Peyer's patch (tissue), 4 donors: ENCODE data around the gene PTPN2. TPM values are rescaled to one million over a fixed set of nuclear protein-coding genes. Genes with fewer than 3 reads are reported as not detected.

Source experiments
- DNase-seq, 3 donors: peaks; one replicate each; pipeline ENCODE4 v3.0.0-alpha.2; 2017 to 2019
- H3K27ac ChIP-seq, 4 donors: fragments of 200-600 bp; sonication (generic); one replicate each; pipeline ENCODE4 v1.5.1; 2016 to 2019
- H3K27me3 ChIP-seq, 2 donors: fragments of 200-600 bp; sonication (generic); one replicate each; pipeline ENCODE4 v1.5.1; 2019
- H3K36me3 ChIP-seq, 3 donors: fragments of 200-600 bp; sonication (generic); one replicate each; pipeline ENCODE4 v1.5.1; 2016 to 2019
- H3K4me1 ChIP-seq, 4 donors: fragments of 200-600 bp; sonication (generic); one replicate each; pipeline ENCODE4 v1.5.1; 2016 to 2019
- H3K4me3 ChIP-seq, 4 donors: fragments of 200-600 bp; sonication (generic); 1 replicate in 3 of 4; 2 replicates in 1 of 4; pipeline ENCODE4 v1.5.1; 2016 to 2019; ENCODE audit warnings: mild to moderate bottlenecking in 1 of 4
- H3K9me3 ChIP-seq, 4 donors: fragments of 200-600 bp; sonication (generic); one replicate each; pipeline ENCODE4 v1.5.1; 2016 to 2019; ENCODE audit warnings: mild to moderate bottlenecking in 1 of 4
- POLR2A ChIP-seq, 2 donors: fragments of 450-650 bp; IDR thresholded peaks; one replicate each; pipeline ENCODE4 v1.5.1; 2017; ENCODE audit warnings: antibody characterized with exemption in 2 of 2, mild to moderate bottlenecking in 2 of 2, moderate library complexity in 2 of 2
- total RNA-seq, 4 donors: library from RNA; depleted of rRNA; stranded (reverse); fragments of >200 nt; gene quantifications; one replicate each; pipeline ENCODE4 v1.1.0, GENCODE V29; 2016
- TF ChIP-seq, protein P1 (sequence below), 6 experiments: fragments of 450-650 bp in 4 of 6; fragments of 200-600 bp in 2 of 6; sonication (generic) in 1 of 6; IDR thresholded peaks; one replicate each; pipeline ENCODE4 v1.5.1; 2017 to 2019; ENCODE audit warnings: antibody characterized with exemption in 6 of 6, mild to moderate bottlenecking in 3 of 6, moderate library complexity in 1 of 6

Gene PTPN2
- total RNA-seq, 4 donors from 2014 or later: 28.9 to 43.7 (median 29.3) TPM

- H3K27ac ChIP-seq: no peak overlapping the region
- peaks cover 0 to 38% (median 0%) of the 10 kb centered on the region in 3 donors for H3K36me3 ChIP-seq
- no peaks in the 10 kb centered on the region for H3K27me3 ChIP-seq
- no peak for DNase-seq
- no peak for TF ChIP-seq POLR2A (IDR thresholded peaks at IDR 0.05)
- TF ChIP-seq, protein P1, sequence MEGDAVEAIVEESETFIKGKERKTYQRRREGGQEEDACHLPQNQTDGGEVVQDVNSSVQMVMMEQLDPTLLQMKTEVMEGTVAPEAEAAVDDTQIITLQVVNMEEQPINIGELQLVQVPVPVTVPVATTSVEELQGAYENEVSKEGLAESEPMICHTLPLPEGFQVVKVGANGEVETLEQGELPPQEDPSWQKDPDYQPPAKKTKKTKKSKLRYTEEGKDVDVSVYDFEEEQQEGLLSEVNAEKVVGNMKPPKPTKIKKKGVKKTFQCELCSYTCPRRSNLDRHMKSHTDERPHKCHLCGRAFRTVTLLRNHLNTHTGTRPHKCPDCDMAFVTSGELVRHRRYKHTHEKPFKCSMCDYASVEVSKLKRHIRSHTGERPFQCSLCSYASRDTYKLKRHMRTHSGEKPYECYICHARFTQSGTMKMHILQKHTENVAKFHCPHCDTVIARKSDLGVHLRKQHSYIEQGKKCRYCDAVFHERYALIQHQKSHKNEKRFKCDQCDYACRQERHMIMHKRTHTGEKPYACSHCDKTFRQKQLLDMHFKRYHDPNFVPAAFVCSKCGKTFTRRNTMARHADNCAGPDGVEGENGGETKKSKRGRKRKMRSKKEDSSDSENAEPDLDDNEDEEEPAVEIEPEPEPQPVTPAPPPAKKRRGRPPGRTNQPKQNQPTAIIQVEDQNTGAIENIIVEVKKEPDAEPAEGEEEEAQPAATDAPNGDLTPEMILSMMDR (IDR thresholded peaks at IDR 0.05): no peak
- no peak overlapping the region for H3K4me3 ChIP-seq
- H3K4me1 ChIP-seq: no peaks in the 10 kb centered on the region
- no peaks in the 10 kb centered on the region for H3K9me3 ChIP-seq
Measured at GRCh38 chr18:12823892-12824291, 60.1 kb downstream of the PTPN2 start.

DNA sequence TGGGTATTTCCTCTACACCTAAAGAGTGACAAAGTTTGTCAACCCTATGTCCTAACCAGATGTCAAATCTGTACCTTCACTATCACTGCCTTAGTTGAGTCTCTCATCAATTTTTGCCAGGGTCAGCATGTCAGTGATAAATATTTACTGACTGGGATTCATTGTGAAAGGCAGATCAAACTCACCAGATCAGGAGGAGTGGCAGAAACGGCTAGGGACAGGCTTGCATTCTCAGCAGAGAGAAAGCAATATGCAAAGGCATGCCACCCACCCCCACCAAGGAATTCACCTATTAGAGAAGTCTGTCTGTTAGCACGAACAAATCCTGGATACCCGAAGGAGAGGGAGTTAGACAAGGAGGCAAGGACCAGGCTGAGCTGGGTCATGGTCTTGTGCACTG, 62.6 kb downstream of the PTPN2 start:
- no peak for TF ChIP-seq POLR2A (IDR thresholded peaks at IDR 0.05)
- TF ChIP-seq, protein P1 (IDR thresholded peaks at IDR 0.05): no peak
- H3K9me3 ChIP-seq: no peaks in the 10 kb centered on the region

GRCh38 chr18:12820506-12820905, 63.5 kb downstream of the PTPN2 start:
- no peak for DNase-seq
- no peaks in the 10 kb centered on the region for H3K27me3 ChIP-seq
- H3K4me3 ChIP-seq: no peak overlapping the region
- no peaks in the 10 kb centered on the region for H3K9me3 ChIP-seq
- no peak for TF ChIP-seq POLR2A (IDR thresholded peaks at IDR 0.05)
- H3K36me3 ChIP-seq: peaks cover 0 to 41% (median 0%) of the 10 kb centered on the region in 3 donors
- no peaks in the 10 kb centered on the region for H3K4me1 ChIP-seq
- no peak overlapping the region for H3K27ac ChIP-seq

More for the DNA sequence above, 62.6 kb downstream of the PTPN2 start:
- Histone ChIP-seq H3K36me3 (peaks cover 0 to 35% (median 0%) of the 10 kb centered on the region in 3 donors), H3K27me3 (no peaks in the 10 kb centered on the region), H3K4me3 (no peak overlapping the region), H3K4me1 (no peaks in the 10 kb centered on the region), H3K27ac (no peak overlapping the region)
- DNase-seq: no peak

DNA sequence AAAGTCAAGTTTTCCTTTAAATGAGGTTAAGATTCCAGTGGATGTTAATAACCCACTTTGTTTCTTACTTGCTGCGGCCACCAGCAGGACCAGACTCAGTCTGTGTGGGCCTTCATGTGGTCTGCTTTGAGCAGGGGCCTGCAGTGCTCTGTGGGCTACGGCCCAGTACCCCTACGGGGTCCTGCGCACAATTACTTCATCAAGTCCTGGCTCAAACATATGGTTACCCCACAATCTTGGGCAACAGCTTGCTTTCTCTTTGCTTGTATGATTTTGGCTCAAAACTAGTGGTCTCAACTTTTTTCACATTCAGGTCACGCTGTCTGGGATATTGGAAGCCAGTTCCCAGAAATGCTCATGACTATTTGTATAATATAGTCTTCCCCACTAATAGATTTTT, 64.2 kb downstream of the PTPN2 start:
- Histone ChIP-seq H3K4me3 (no peak overlapping the region), H3K36me3 (peaks cover 0 to 41% (median 0%) of the 10 kb centered on the region in 3 donors), H3K9me3 (no peaks in the 10 kb centered on the region), H3K4me1 (no peaks in the 10 kb centered on the region), H3K27me3 (no peaks in the 10 kb centered on the region), H3K27ac (no peak overlapping the region)
- no peak for DNase-seq
- no peak for TF ChIP-seq POLR2A (IDR thresholded peaks at IDR 0.05)
- TF ChIP-seq, protein P1 (IDR thresholded peaks at IDR 0.05): no peak

GRCh38 chr18:12819322-12819721, 64.7 kb downstream of the PTPN2 start:
- no peak overlapping the region for H3K4me3 ChIP-seq
- H3K36me3 ChIP-seq: peaks cover 0 to 41% (median 0%) of the 10 kb centered on the region in 3 donors
- H3K27ac ChIP-seq: no peak overlapping the region
- no peaks in the 10 kb centered on the region for H3K9me3 ChIP-seq
- no peak for TF ChIP-seq POLR2A (IDR thresholded peaks at IDR 0.05)
- TF ChIP-seq, protein P1 (IDR thresholded peaks at IDR 0.05): no peak
- no peaks in the 10 kb centered on the region for H3K27me3 ChIP-seq
- no peaks in the 10 kb centered on the region for H3K4me1 ChIP-seq
- DNase-seq: no peak

DNA sequence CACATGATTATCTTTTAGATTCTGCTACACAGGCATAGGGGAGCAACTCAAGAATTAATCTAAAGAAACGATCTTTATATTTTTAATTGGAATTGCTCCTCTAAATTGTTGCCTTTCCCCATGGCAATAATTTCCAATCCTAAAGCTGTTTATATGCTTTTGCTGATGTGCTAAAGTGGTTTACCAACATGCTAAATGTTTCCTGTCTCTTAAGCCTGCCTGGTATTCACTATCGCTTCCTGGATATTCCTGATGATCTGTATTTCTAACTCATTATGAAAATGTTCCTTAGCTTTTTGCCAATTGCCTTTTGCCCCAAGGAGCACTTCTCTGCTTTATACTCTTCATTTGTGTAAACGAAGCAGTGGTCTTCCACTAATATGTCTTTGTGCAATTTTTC, 65.8 kb downstream of the PTPN2 start:
- no peak for DNase-seq
- no peak overlapping the region for H3K27ac ChIP-seq
- no peaks in the 10 kb centered on the region for H3K4me1 ChIP-seq
- H3K9me3 ChIP-seq: no peaks in the 10 kb centered on the region
- no peak for TF ChIP-seq POLR2A (IDR thresholded peaks at IDR 0.05)
- TF ChIP-seq, protein P1 (IDR thresholded peaks at IDR 0.05): no peak
- peaks cover 0 to 44% (median 0%) of the 10 kb centered on the region in 3 donors for H3K36me3 ChIP-seq
- no peaks in the 10 kb centered on the region for H3K27me3 ChIP-seq
- no peak overlapping the region for H3K4me3 ChIP-seq
